Liver (tissue), 9 donors: Measurements from ENCODE around the gene NOC4L. TPM values are rescaled to one million over a fixed set of nuclear protein-coding genes. Genes with fewer than 3 reads are reported as not detected.

ENCODE experiments used
- DNase-seq: peaks from one replicate; pipeline ENCODE4 v3.0.0-alpha.2; 2017; ENCODE audit warnings: low spot score
- H3K27ac ChIP-seq, 2 donors: one replicate each; pipeline ENCODE4 v1.7.0; 2013; ENCODE audit warnings: inconsistent platforms in 2 of 2, low read length in 2 of 2, control low read depth in 1 of 2, low read depth in 1 of 2, mild to moderate bottlenecking in 1 of 2
- H3K27me3 ChIP-seq, 4 donors: one replicate each; pipeline versions ENCODE4 v1.6.1 to v1.7.0; 2013; ENCODE audit warnings: low read length in 3 of 4, inconsistent platforms in 1 of 4, mild to moderate bottlenecking in 1 of 4, moderate library complexity in 1 of 4; ENCODE audit not compliant: control insufficient read depth in 4 of 4, insufficient read depth in 4 of 4
- H3K36me3 ChIP-seq, 4 donors: one replicate each; pipeline versions ENCODE4 v1.6.1 to v1.7.0; 2013; ENCODE audit warnings: low read length in 3 of 4, mild to moderate bottlenecking in 3 of 4, low read depth in 1 of 4, moderate library complexity in 1 of 4; ENCODE audit not compliant: control insufficient read depth in 4 of 4, insufficient read depth in 3 of 4
- H3K4me1 ChIP-seq, 4 donors: one replicate each; pipeline versions ENCODE4 v1.6.1 to v1.7.0; 2013; ENCODE audit warnings: low read length in 3 of 4, mild to moderate bottlenecking in 3 of 4, moderate library complexity in 1 of 4; ENCODE audit not compliant: control insufficient read depth in 4 of 4, insufficient read depth in 4 of 4
- H3K4me3 ChIP-seq, 3 donors: one replicate each; pipeline versions ENCODE4 v1.6.1 to v1.7.0; 2013; ENCODE audit warnings: low read length in 3 of 3, control low read depth in 1 of 3, low read depth in 1 of 3, mild to moderate bottlenecking in 1 of 3
- H3K9ac ChIP-seq, 2 donors: one replicate each; pipeline ENCODE4 v1.7.0; 2013; ENCODE audit warnings: low read length in 2 of 2, mild to moderate bottlenecking in 2 of 2, moderate library complexity in 2 of 2, control low read depth in 1 of 2, low read depth in 1 of 2
- H3K9me3 ChIP-seq, 4 donors: one replicate each; pipeline versions ENCODE4 v1.6.1 to v1.7.0; 2013; ENCODE audit warnings: low read length in 3 of 4; ENCODE audit not compliant: control insufficient read depth in 4 of 4
- ATF3 ChIP-seq: IDR thresholded peaks from 2 replicates; pipeline ENCODE4 v1.6.1; 2016; ENCODE audit warnings: antibody characterized with exemption
- EGR1 ChIP-seq, 2 donors: IDR thresholded peaks; 2 replicates each; pipeline ENCODE4 v1.6.1; 2016 to 2018; ENCODE audit warnings: antibody characterized with exemption in 2 of 2, low read depth in 2 of 2
- FOXA1 ChIP-seq: IDR thresholded peaks from 2 replicates; pipeline ENCODE4 v1.6.1; 2016; ENCODE audit warnings: antibody characterized with exemption
- GABPA ChIP-seq, 2 donors: IDR thresholded peaks in 1 of 2; conservative IDR thresholded peaks in 1 of 2; 2 replicates each; pipeline ENCODE4 v1.6.1; 2016; ENCODE audit warnings: antibody characterized with exemption in 2 of 2, mild to moderate bottlenecking in 1 of 2, moderate library complexity in 1 of 2
- HNF4A ChIP-seq, 2 donors: conservative IDR thresholded peaks; 2 replicates each; pipeline ENCODE4 v1.6.1; 2016; ENCODE audit warnings: antibody characterized with exemption in 2 of 2, mild to moderate bottlenecking in 2 of 2
- HNF4G ChIP-seq: IDR thresholded peaks from 2 replicates; pipeline ENCODE4 v1.6.1; 2016; ENCODE audit warnings: antibody characterized with exemption
- JUND ChIP-seq, 2 donors: IDR thresholded peaks; 2 replicates each; pipeline ENCODE4 v1.6.1; 2016; ENCODE audit warnings: antibody characterized with exemption in 2 of 2
- NR2F2 ChIP-seq: IDR thresholded peaks from 2 replicates; pipeline ENCODE4 v1.6.1; 2016; ENCODE audit warnings: antibody characterized with exemption
- RAD21 ChIP-seq, 2 donors: IDR thresholded peaks; 2 replicates each; pipeline ENCODE4 v1.6.1; 2016; ENCODE audit warnings: antibody characterized with exemption in 2 of 2, mild to moderate bottlenecking in 2 of 2
- REST ChIP-seq: IDR thresholded peaks from 2 replicates; pipeline ENCODE4 v1.6.1; 2016; ENCODE audit warnings: antibody characterized with exemption, mild to moderate bottlenecking
- RXRA ChIP-seq, 2 donors: IDR thresholded peaks; 2 replicates each; pipeline ENCODE4 v1.6.1; 2017 to 2018; ENCODE audit warnings: antibody characterized with exemption in 2 of 2, mild to moderate bottlenecking in 1 of 2
- SP1 ChIP-seq: IDR thresholded peaks from 2 replicates; pipeline ENCODE4 v1.6.1; 2018; ENCODE audit warnings: antibody characterized with exemption, mild to moderate bottlenecking
- TAF1 ChIP-seq: conservative IDR thresholded peaks from 2 replicates; pipeline ENCODE4 v1.6.1; 2016; ENCODE audit warnings: antibody characterized with exemption, mild to moderate bottlenecking
- YY1 ChIP-seq: IDR thresholded peaks from 2 replicates; pipeline ENCODE4 v1.6.1; 2016; ENCODE audit warnings: antibody characterized with exemption, mild to moderate bottlenecking
- WGBS: extraction: QIAGEN DNeasy Blood & Tissue Kit; methylation state at CpG from one replicate; pipeline ENCODE4 v1.1.7; 2013; 5-methylcytosine and 5-hydroxymethylcytosine counted together
- polyA plus RNA-seq, 2 donors: library from polyadenylated mRNA; stranded (reverse) in 1 of 2; unstranded in 1 of 2; fragments of 200-250 nt in 1 of 2; fragments of >200 nt in 1 of 2; fragmentation: Nextera tagmentation in 1 of 2; extraction: Ambion mirVana in 1 of 2; gene quantifications; one replicate each; pipeline versions ENCODE4 v1.2.1 to v1.2.3, GENCODE V29; 2013 to 2015
- total RNA-seq, 2 donors: library from RNA; depleted of rRNA; stranded (reverse); fragments of >200 nt; gene quantifications; one replicate each; pipeline ENCODE4 v1.2.3, GENCODE V29; 2014
- TF ChIP-seq, protein P1 (sequence below): fragments of 150-350 bp; IDR thresholded peaks from 2 replicates; pipeline ENCODE4 v1.5.1; 2017; ENCODE audit warnings: improper control_type of control experiment, low read depth, low read length; ENCODE audit not compliant: missing input control
- TF ChIP-seq, protein P2 (sequence below): IDR thresholded peaks from 2 replicates; pipeline ENCODE4 v1.6.1; 2016; ENCODE audit warnings: antibody characterized with exemption
- TF ChIP-seq, protein P3 (sequence below): IDR thresholded peaks from 2 replicates; pipeline ENCODE4 v1.6.1; 2016; ENCODE audit warnings: antibody characterized with exemption
- donor health status: healthy.
- donor health status: healthy.
- donor health status: healthy.
- donor health status: healthy.
- donor health status: healthy.

Gene NOC4L
- total and polyA plus RNA-seq, 4 donors: 6.4 to 11.6 (median 8.4) TPM

DNA sequence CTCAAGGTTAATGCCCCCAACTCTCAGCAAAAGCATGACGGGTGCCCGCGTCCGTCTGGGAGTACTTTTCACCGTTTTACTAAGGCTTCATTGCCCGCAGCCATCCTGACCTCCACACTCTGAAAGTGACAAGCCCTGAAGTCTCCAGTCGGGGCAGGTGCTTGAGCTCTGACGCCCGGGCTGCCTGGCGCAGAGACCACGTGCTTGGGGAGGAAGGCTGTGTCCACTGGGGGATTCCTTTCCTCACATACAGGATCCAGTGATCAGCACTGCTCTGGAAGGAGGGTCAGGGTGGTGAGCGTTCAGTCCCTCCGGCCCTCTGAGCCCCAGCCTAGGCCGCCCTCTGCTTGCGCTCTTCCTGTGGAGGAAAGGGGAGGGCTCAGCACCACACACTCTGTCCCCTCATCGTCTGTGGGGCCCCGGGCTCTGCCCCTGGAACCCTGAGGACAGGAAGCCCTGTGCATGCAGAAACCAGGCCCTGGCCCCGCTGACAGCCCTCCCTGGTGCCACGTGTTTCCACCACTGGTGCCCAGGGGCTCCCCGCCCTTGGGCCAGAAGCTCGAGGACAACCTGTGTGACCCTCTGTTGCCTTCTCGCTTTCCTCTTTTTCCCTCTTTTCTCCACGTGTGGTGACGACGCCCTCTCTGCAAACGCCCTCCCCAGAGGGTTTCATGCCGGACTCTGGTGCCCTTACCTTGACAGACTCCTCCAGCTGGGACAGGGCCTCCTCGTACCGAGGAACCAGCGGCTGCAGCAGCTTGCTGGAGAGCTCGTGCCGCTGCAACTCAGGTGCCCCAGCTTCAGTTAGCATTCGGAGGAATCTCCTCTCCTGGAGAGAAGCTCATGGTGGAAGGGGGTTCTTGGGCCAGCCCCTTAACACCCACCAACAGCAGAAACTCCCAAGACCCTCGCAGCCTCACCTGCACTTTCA lies 5.1 kb upstream of the NOC4L start:
- H3K4me3 ChIP-seq: no peak overlapping the region
- DNase-seq: no peak
- TF ChIP-seq TAF1: no peak
- no peak for TF ChIP-seq NR2F2
- no peak for TF ChIP-seq EGR1 (IDR thresholded peaks at IDR 0.05; ENCODE audit: low read depth in 2 of 2)
- no peak for TF ChIP-seq RXRA (IDR thresholded peaks at IDR 0.05)
- no peak for TF ChIP-seq YY1
- TF ChIP-seq ATF3: no peak
- TF ChIP-seq HNF4A (conservative IDR thresholded peaks at IDR 0.05): no peak
- TF ChIP-seq REST: no peak
- TF ChIP-seq, protein P1, sequence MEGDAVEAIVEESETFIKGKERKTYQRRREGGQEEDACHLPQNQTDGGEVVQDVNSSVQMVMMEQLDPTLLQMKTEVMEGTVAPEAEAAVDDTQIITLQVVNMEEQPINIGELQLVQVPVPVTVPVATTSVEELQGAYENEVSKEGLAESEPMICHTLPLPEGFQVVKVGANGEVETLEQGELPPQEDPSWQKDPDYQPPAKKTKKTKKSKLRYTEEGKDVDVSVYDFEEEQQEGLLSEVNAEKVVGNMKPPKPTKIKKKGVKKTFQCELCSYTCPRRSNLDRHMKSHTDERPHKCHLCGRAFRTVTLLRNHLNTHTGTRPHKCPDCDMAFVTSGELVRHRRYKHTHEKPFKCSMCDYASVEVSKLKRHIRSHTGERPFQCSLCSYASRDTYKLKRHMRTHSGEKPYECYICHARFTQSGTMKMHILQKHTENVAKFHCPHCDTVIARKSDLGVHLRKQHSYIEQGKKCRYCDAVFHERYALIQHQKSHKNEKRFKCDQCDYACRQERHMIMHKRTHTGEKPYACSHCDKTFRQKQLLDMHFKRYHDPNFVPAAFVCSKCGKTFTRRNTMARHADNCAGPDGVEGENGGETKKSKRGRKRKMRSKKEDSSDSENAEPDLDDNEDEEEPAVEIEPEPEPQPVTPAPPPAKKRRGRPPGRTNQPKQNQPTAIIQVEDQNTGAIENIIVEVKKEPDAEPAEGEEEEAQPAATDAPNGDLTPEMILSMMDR: no peak
- TF ChIP-seq SP1: no peak
- TF ChIP-seq, protein P2, sequence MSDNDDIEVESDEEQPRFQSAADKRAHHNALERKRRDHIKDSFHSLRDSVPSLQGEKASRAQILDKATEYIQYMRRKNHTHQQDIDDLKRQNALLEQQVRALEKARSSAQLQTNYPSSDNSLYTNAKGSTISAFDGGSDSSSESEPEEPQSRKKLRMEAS: no peak
- TF ChIP-seq GABPA (IDR thresholded peaks at IDR 0.05 in 1 of 2, conservative IDR thresholded peaks at IDR 0.05 in 1 of 2): no peak
- no peak for TF ChIP-seq HNF4G
- no peak for TF ChIP-seq FOXA1
- TF ChIP-seq JUND (IDR thresholded peaks at IDR 0.05): no peak
- no peak for TF ChIP-seq RAD21 (IDR thresholded peaks at IDR 0.05)
- TF ChIP-seq, protein P3, sequence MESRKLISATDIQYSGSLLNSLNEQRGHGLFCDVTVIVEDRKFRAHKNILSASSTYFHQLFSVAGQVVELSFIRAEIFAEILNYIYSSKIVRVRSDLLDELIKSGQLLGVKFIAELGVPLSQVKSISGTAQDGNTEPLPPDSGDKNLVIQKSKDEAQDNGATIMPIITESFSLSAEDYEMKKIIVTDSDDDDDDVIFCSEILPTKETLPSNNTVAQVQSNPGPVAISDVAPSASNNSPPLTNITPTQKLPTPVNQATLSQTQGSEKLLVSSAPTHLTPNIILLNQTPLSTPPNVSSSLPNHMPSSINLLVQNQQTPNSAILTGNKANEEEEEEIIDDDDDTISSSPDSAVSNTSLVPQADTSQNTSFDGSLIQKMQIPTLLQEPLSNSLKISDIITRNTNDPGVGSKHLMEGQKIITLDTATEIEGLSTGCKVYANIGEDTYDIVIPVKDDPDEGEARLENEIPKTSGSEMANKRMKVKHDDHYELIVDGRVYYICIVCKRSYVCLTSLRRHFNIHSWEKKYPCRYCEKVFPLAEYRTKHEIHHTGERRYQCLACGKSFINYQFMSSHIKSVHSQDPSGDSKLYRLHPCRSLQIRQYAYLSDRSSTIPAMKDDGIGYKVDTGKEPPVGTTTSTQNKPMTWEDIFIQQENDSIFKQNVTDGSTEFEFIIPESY: no peak
- 94% methylated on average over 34 of the region's 34 CpGs for WGBS
- no peaks in the 10 kb centered on the region for H3K27me3 ChIP-seq
- H3K27ac ChIP-seq: no peak overlapping the region
- no peak overlapping the region for H3K9ac ChIP-seq
- H3K36me3 ChIP-seq: peaks cover 6 to 35% (median 12%) of the 10 kb centered on the region in 4 donors
- peaks cover 5 to 14% (median 10%) of the 10 kb centered on the region in 4 donors for H3K4me1 ChIP-seq
- no peaks in the 10 kb centered on the region for H3K9me3 ChIP-seq
